Sigmoid colon (tissue), 4 donors: Measurements from ENCODE around the gene IRF7.

Source experiments
- EP300 ChIP-seq, 4 donors: sonication (generic); formaldehyde crosslinking; IDR thresholded peaks; one replicate each; pipeline ENCODE4 v1.6.1; 2017; ENCODE audit warnings: antibody characterized with exemption in 4 of 4
- POLR2A ChIP-seq, 2 donors: fragments of 450-650 bp; IDR thresholded peaks; one replicate each; pipeline ENCODE4 v1.6.1; 2016; ENCODE audit warnings: antibody characterized with exemption in 2 of 2, mild to moderate bottlenecking in 2 of 2, moderate library complexity in 2 of 2
- POLR2AphosphoS5 ChIP-seq, 4 donors: sonication (generic); formaldehyde crosslinking; IDR thresholded peaks; one replicate each; pipeline ENCODE4 v1.6.1; 2017; ENCODE audit warnings: antibody characterized with exemption in 4 of 4
- TF ChIP-seq, protein P1 (sequence below), 4 experiments: fragments of 450-650 bp in 3 of 4; fragments of 200-600 bp in 1 of 4; IDR thresholded peaks; one replicate each; pipeline ENCODE4 v1.5.1; 2016 to 2019; ENCODE audit warnings: antibody characterized with exemption in 4 of 4, mild to moderate bottlenecking in 3 of 4, moderate library complexity in 2 of 4

DNA sequence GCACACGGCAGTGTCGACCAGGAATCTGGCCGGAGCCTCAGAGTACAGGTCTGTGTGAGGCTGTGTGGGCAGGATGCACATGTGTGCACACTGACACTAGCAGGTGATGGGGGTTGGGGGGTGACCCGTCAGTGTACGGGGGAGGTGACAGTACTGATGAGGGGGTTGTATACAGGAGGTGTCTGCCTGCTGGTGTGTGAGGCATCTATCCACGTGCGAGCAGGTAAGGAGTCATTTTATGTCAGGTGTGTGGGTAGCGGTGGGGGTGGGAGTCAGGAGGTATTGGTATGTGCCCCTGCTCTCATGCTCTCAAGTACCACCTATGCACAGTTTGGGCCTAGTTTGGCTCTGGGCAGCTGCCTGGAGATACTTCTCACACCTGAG, 44.0 kb downstream of the IRF7 start:
- TF ChIP-seq, protein P1, sequence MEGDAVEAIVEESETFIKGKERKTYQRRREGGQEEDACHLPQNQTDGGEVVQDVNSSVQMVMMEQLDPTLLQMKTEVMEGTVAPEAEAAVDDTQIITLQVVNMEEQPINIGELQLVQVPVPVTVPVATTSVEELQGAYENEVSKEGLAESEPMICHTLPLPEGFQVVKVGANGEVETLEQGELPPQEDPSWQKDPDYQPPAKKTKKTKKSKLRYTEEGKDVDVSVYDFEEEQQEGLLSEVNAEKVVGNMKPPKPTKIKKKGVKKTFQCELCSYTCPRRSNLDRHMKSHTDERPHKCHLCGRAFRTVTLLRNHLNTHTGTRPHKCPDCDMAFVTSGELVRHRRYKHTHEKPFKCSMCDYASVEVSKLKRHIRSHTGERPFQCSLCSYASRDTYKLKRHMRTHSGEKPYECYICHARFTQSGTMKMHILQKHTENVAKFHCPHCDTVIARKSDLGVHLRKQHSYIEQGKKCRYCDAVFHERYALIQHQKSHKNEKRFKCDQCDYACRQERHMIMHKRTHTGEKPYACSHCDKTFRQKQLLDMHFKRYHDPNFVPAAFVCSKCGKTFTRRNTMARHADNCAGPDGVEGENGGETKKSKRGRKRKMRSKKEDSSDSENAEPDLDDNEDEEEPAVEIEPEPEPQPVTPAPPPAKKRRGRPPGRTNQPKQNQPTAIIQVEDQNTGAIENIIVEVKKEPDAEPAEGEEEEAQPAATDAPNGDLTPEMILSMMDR (IDR thresholded peaks at IDR 0.05): no peak
- no peak for TF ChIP-seq POLR2AphosphoS5 (IDR thresholded peaks at IDR 0.05)
- TF ChIP-seq POLR2A (IDR thresholded peaks at IDR 0.05): no peak
- no peak for TF ChIP-seq EP300 (IDR thresholded peaks at IDR 0.05)
